Measurements from ENCODE around the gene CFAP92. TPM values are rescaled to one million over a fixed set of nuclear protein-coding genes. Genes with fewer than 3 reads are reported as not detected.

CFAP92 gene
- total RNA-seq, 1 donor from 2014 or later, result not detected

GRCh38 chr3:128965818-128966217 lies 28.1 kb downstream of the CFAP92 start:
- Mint-ChIP-seq H3K4me3 (no peak overlapping the region), H3K4me1 (peaks cover 3% of the 10 kb centered on the region), H3K27me3 (no peaks in the 10 kb centered on the region), H3K9me3 (no peaks in the 10 kb centered on the region), H3K27ac (no peak overlapping the region), H3K36me3 (ENCODE audit: low read depth) (no peaks in the 10 kb centered on the region)
- DNase-seq (no peak), ATAC-seq (ENCODE audit: low read depth) (no peak)
- TF ChIP-seq CTCF (IDR thresholded peaks at IDR 0.05), result no peak
- ChIA-PET CTCF (no interaction called here), POLR2A (interaction anchor here (0.7 kb wide), 1 partner anchor 51 kb away, joined by 3 read pairs; no protein-coding TSS in a partner anchor)
- intact Hi-C loops (cut with micrococcal nuclease), result no loop called here

GRCh38 chr3:128965280-128965679 lies 28.6 kb downstream of the CFAP92 start:
- CTCF ChIA-PET, result no interaction called here
- POLR2A ChIA-PET, result interaction anchor here (0.7 kb wide), 1 partner anchor 52 kb away, joined by 3 read pairs; no protein-coding TSS in a partner anchor
- H3K4me1 Mint-ChIP-seq, result peaks cover 3% of the 10 kb centered on the region
- DNase-seq (no peak), ATAC-seq (ENCODE audit: low read depth) (no peak)
- TF ChIP-seq CTCF (IDR thresholded peaks at IDR 0.05), result no peak
- no peaks in the 10 kb centered on the region for H3K36me3 Mint-ChIP-seq (ENCODE audit: low read depth)
- H3K4me3 Mint-ChIP-seq, result no peak overlapping the region
- no peak overlapping the region for H3K27ac Mint-ChIP-seq
- H3K9me3 Mint-ChIP-seq, result no peaks in the 10 kb centered on the region
- H3K27me3 Mint-ChIP-seq, result no peaks in the 10 kb centered on the region
- intact Hi-C loops (cut with micrococcal nuclease), result no loop called here

GRCh38 chr3:128956440-128956839 lies 37.4 kb downstream of the CFAP92 start:
- no peaks in the 10 kb centered on the region for H3K36me3 Mint-ChIP-seq (ENCODE audit: low read depth)
- H3K4me1 Mint-ChIP-seq, result no peaks in the 10 kb centered on the region
- peaks cover 8% of the 10 kb centered on the region for H3K9me3 Mint-ChIP-seq
- ATAC-seq (ENCODE audit: low read depth) (no peak), DNase-seq (no peak)
- H3K27me3 Mint-ChIP-seq, result peaks cover 2% of the 10 kb centered on the region
- H3K4me3 Mint-ChIP-seq, result no peak overlapping the region
- no peak for TF ChIP-seq CTCF (IDR thresholded peaks at IDR 0.05)
- ChIA-PET POLR2A (no interaction called here), CTCF (no interaction called here)
- H3K27ac Mint-ChIP-seq, result no peak overlapping the region
- intact Hi-C loops (cut with micrococcal nuclease), result no loop called here

GRCh38 chr3:128950223-128950938 lies 43.5 kb downstream of the CFAP92 start:
- H3K4me3 Mint-ChIP-seq, result no peak overlapping the region
- no peaks in the 10 kb centered on the region for H3K9me3 Mint-ChIP-seq
- H3K36me3 Mint-ChIP-seq (ENCODE audit: low read depth), result no peaks in the 10 kb centered on the region
- no peak for TF ChIP-seq CTCF (IDR thresholded peaks at IDR 0.05)
- ATAC-seq (ENCODE audit: low read depth) (no peak), DNase-seq (no peak)
- ChIA-PET POLR2A (no interaction called here), CTCF (interaction anchor here (0.6 to 1.8 kb wide), 3 partner anchors 20 to 58 kb away, joined by 3 to 6 read pairs (median 4); no protein-coding TSS in a partner anchor)
- intact Hi-C loops (cut with micrococcal nuclease), result no loop called here
- no peaks in the 10 kb centered on the region for H3K4me1 Mint-ChIP-seq
- no peaks in the 10 kb centered on the region for H3K27me3 Mint-ChIP-seq
- H3K27ac Mint-ChIP-seq, result no peak overlapping the region

GRCh38 chr3:128949158-128949557 lies 44.7 kb downstream of the CFAP92 start:
- H3K9me3 Mint-ChIP-seq, result no peaks in the 10 kb centered on the region
- DNase-seq, result no peak
- no peak for TF ChIP-seq CTCF (IDR thresholded peaks at IDR 0.05)
- H3K4me1 Mint-ChIP-seq, result no peaks in the 10 kb centered on the region
- intact Hi-C loops (cut with micrococcal nuclease), result no loop called here
- POLR2A ChIA-PET, result no interaction called here
- H3K27ac Mint-ChIP-seq, result no peak overlapping the region
- CTCF ChIA-PET, result no interaction called here
- ATAC-seq (ENCODE audit: low read depth), result no peak
- H3K36me3 Mint-ChIP-seq (ENCODE audit: low read depth), result no peaks in the 10 kb centered on the region
- peaks cover 6% of the 10 kb centered on the region for H3K27me3 Mint-ChIP-seq
- no peak overlapping the region for H3K4me3 Mint-ChIP-seq
